Measurements from ENCODE around the gene COG5.

GRCh38 chr7:107268594-107268993, 295.1 kb downstream of the COG5 start:
- no peak for TF ChIP-seq POLR2AphosphoS5 (IDR thresholded peaks at IDR 0.05; ENCODE audit: low read depth, low read length)
- no peak for TF ChIP-seq REST (IDR thresholded peaks at IDR 0.05; ENCODE audit: insufficient read depth in 1 of 2, low read depth in 2 of 2, low read length in 2 of 2)

All from PFSK-1 (cell line).